SK-N-SH (cell line): ENCODE data around the gene BAIAP2. TPM values are rescaled to one million over a fixed set of nuclear protein-coding genes. Genes with fewer than 3 reads are reported as not detected.

Experiments used
- CTCF ChIA-PET: fragments of 300-600, 350-600 bp; formaldehyde crosslinking; extraction: SDS; loops from one replicate; lab custom pipeline; 2021; lab: Yijun Ruan, JAX
- POLR2A ChIA-PET: fragments of 350-600 bp; sonication (Branson Sonifier 250); formaldehyde crosslinking; extraction: SDS; loops from one replicate; lab custom pipeline; 2020; ENCODE audit warnings: antibody characterized with exemption, inconsistent platforms; lab: Yijun Ruan, JAX
- DNase-seq: peaks from one replicate; pipeline ENCODE4 v3.0.0; 2012
- H2AFZ ChIP-seq: fragments of 200-600 bp; sonication (generic); 2 replicates; pipeline ENCODE4 v1.8.1; 2016; ENCODE audit warnings: antibody characterized with exemption, mild to moderate bottlenecking, low read depth
- H3F3A ChIP-seq: fragments of 200-600 bp; sonication (generic); replicated peaks from 2 replicates; pipeline ENCODE3; 2016; ENCODE audit warnings: antibody characterized with exemption, mild to moderate bottlenecking; ENCODE audit not compliant: insufficient read depth
- H3K27ac ChIP-seq, 2 experiments: fragments of 200-500 bp in 1 of 2; fragments of 200-600 bp in 1 of 2; sonication (Bioruptor generic) in 1 of 2; sonication (generic), shearing (Covaris generic) in 1 of 2; 2 replicates each; pipeline versions ENCODE4 v1.5.1 to v1.6.1; 2014 to 2016; ENCODE audit warnings: low read depth in 2 of 2, inconsistent platforms in 1 of 2, low read length in 1 of 2, mild to moderate bottlenecking in 1 of 2, mixed read lengths in 1 of 2
- H3K27me3 ChIP-seq: fragments of 200-600 bp; sonication (generic), shearing (Covaris generic); 2 replicates; pipeline ENCODE4 v1.6.1; 2016; ENCODE audit warnings: mixed run types; ENCODE audit not compliant: insufficient read depth
- H3K36me3 ChIP-seq, 2 experiments: fragments of 200-500 bp in 1 of 2; fragments of 200-600 bp in 1 of 2; sonication (Bioruptor generic) in 1 of 2; sonication (generic) in 1 of 2; replicated peaks in 1 of 2; 2 replicates each; pipeline versions ENCODE3 to v1.5.1; 2014 to 2016; ENCODE audit warnings: low read length in 1 of 2, mild to moderate bottlenecking in 1 of 2; ENCODE audit not compliant: insufficient read depth in 2 of 2, control insufficient read depth in 1 of 2
- H3K4me1 ChIP-seq, 2 experiments: fragments of 200-500 bp in 1 of 2; fragments of 200-600 bp in 1 of 2; sonication (Bioruptor generic) in 1 of 2; sonication (generic), shearing (Covaris generic) in 1 of 2; 2 replicates each; pipeline versions ENCODE4 v1.5.1 to v1.6.1; 2014 to 2016; ENCODE audit warnings: low read depth in 1 of 2, low read length in 1 of 2, mixed run types in 1 of 2; ENCODE audit not compliant: insufficient read depth in 2 of 2, control insufficient read depth in 1 of 2
- H3K4me2 ChIP-seq: fragments of 200-600 bp; sonication (generic), shearing (Covaris generic); 2 replicates; pipeline ENCODE4 v1.6.1; 2017; ENCODE audit warnings: mixed run types
- H3K4me3 ChIP-seq, 2 experiments: fragments of 200-500 bp in 1 of 2; fragments of 200-600 bp in 1 of 2; sonication (Bioruptor generic) in 1 of 2; sonication (generic), shearing (Covaris generic) in 1 of 2; 2 replicates each; pipeline versions ENCODE4 v1.5.1 to v1.8.1; 2014 to 2016; ENCODE audit warnings: low read depth in 2 of 2, inconsistent platforms in 1 of 2, low read length in 1 of 2, mild to moderate bottlenecking in 1 of 2, mixed read lengths in 1 of 2, moderate library complexity in 1 of 2
- H3K79me2 ChIP-seq: fragments of 200-600 bp; sonication (generic); 2 replicates; pipeline ENCODE4 v1.8.1; 2017; ENCODE audit warnings: mild to moderate bottlenecking; ENCODE audit not compliant: insufficient read depth
- H3K9ac ChIP-seq: fragments of 200-600 bp; sonication (generic); 2 replicates; pipeline ENCODE4 v1.6.1; 2017; ENCODE audit warnings: mixed run types
- H3K9me2 ChIP-seq: fragments of 200-600 bp; sonication (generic); 2 replicates; pipeline ENCODE4 v1.6.1; 2017; ENCODE audit warnings: mixed run types
- H3K9me3 ChIP-seq: fragments of 200-600 bp; sonication (generic); 2 replicates; pipeline ENCODE4 v1.6.1; 2017; ENCODE audit warnings: mixed run types, mild to moderate bottlenecking, moderate library complexity
- H4K20me1 ChIP-seq: fragments of 200-600 bp; sonication (generic); 2 replicates; pipeline ENCODE4 v1.6.1; 2017; ENCODE audit warnings: mild to moderate bottlenecking, mixed run types; ENCODE audit not compliant: insufficient read depth
- FOSL2 ChIP-seq: IDR thresholded peaks from 2 replicates; pipeline ENCODE4 v1.4.0; 2012; ENCODE audit warnings: low read depth, mild to moderate bottlenecking, moderate library complexity, borderline replicate concordance
- FOXM1 ChIP-seq: IDR thresholded peaks from 2 replicates; pipeline ENCODE4 v1.4.0; 2012; ENCODE audit warnings: low read depth, mild to moderate bottlenecking
- IRF3 ChIP-seq: fragments of 150-350 bp; IDR thresholded peaks from 2 replicates; pipeline ENCODE4 v1.6.1; 2016; ENCODE audit warnings: mild to moderate bottlenecking, low read depth, low read length
- JUND ChIP-seq: IDR thresholded peaks from 2 replicates; pipeline ENCODE4 v1.4.0; 2012
- MXI1 ChIP-seq: IDR thresholded peaks from 2 replicates; pipeline ENCODE4 v1.6.1; 2012; ENCODE audit warnings: mild to moderate bottlenecking, low read depth, low read length, improper control_type of control experiment
- NFIC ChIP-seq: IDR thresholded peaks from 2 replicates; pipeline ENCODE4 v1.4.0; 2012; ENCODE audit warnings: borderline replicate concordance
- PBX3 ChIP-seq: IDR thresholded peaks from 2 replicates; pipeline ENCODE4; 2012
- RAD21 ChIP-seq: IDR thresholded peaks from 2 replicates; pipeline ENCODE4 v1.6.1; 2012; ENCODE audit warnings: mild to moderate bottlenecking, low read length
- RCOR1 ChIP-seq: fragments of 150-350 bp; IDR thresholded peaks from 2 replicates; pipeline ENCODE4 v1.6.1; 2017; ENCODE audit warnings: antibody characterized with exemption, low read length
- RXRA ChIP-seq: IDR thresholded peaks from 2 replicates; pipeline ENCODE4 v1.4.0; 2012; ENCODE audit warnings: low read depth, mild to moderate bottlenecking, borderline replicate concordance
- SMC3 ChIP-seq: IDR thresholded peaks from 2 replicates; pipeline ENCODE4 v1.6.1; 2012; ENCODE audit warnings: low read depth, low read length, improper control_type of control experiment
- TCF12 ChIP-seq: IDR thresholded peaks from 2 replicates; pipeline ENCODE4 v1.4.0; 2012
- TEAD4 ChIP-seq: IDR thresholded peaks from 2 replicates; pipeline ENCODE4 v1.4.0; 2012; ENCODE audit warnings: mild to moderate bottlenecking, borderline replicate concordance; ENCODE audit not compliant: insufficient read depth
- USF1 ChIP-seq: IDR thresholded peaks from 2 replicates; pipeline ENCODE4 v1.4.0; 2012; ENCODE audit warnings: low read depth, borderline replicate concordance
- USF2 ChIP-seq: fragments of 150-350 bp; IDR thresholded peaks from 2 replicates; pipeline ENCODE4 v1.6.1; 2017; ENCODE audit warnings: antibody characterized with exemption, low read length, low read depth, borderline replicate concordance
- YY1 ChIP-seq: IDR thresholded peaks from 2 replicates; pipeline ENCODE4 v1.4.0; 2012; ENCODE audit warnings: low read depth, mild to moderate bottlenecking
- WGBS: methylation state at CpG from one replicate; pipeline ENCODE4 v1.1.6; 2017; ENCODE audit warnings: low lambda C conversion rate; 5-methylcytosine and 5-hydroxymethylcytosine counted together
- polyA plus RNA-seq, 3 experiments: library from polyadenylated mRNA; depleted of rRNA; stranded (reverse); fragments of >200 nt; gene quantifications; 2 replicates each; pipeline ENCODE4 v1.2.3, GENCODE V29; 2012
- TF ChIP-seq, protein P1 (sequence below): IDR thresholded peaks from 2 replicates; pipeline ENCODE4 v1.6.1; 2012; ENCODE audit warnings: mild to moderate bottlenecking, low read depth, low read length, moderate library complexity

Gene BAIAP2
- polyA plus RNA-seq, 1 of the 3 experiments (the other 2 are of a cell fraction) = 19.8 TPM

DNA sequence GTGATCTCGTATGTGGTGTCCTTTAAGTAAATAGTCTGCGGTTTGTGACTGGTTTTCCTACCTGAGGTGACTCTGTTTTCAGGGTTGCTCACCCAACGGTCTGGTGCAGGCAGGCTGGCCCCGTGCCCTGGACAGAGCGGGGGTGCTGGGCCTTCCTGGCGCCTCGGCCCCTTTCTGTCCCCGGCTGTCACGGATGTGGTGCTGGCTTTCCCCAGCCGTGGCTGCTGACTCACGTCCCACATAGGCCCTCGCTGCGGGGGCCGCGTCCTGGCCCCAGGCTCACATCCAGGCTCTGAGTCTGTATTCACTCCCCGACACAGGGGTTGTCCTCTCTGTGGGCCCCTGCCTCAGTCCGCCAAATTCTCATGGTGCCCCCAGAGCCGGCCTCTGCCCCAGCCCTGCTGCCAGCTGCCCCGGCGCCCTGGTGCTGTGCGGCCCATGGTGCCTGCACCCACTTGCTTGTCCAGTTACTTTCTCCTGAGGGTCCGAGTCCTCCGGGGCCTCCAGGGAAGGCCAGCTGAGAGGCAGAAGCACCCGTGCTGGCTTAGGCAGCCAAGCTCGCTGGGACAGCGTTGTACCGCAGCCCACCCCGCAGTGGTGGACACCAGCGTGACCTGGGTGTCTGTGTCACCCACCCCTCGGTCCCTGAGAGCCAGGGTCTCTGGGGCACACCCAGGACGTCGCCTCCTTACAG lies 37.4 kb upstream of the BAIAP2 start:
- Histone ChIP-seq H2AFZ (no peak overlapping the region), H3K27ac (no peak overlapping the region), H3K4me1 (peaks cover 15 to 18% of the 10 kb centered on the region in 2 experiments; a peak in 1 of 4 replicates), H3K9me3 (no peaks in the 10 kb centered on the region), H3K9ac (no peak overlapping the region), H3K27me3 (peaks cover 2% of the 10 kb centered on the region; the same call in 1 of the 2 replicates), H3K36me3 (peaks cover 15 to 49% of the 10 kb centered on the region in 2 experiments), H3K79me2 (peaks cover 17% of the 10 kb centered on the region), H3K9me2 (no peaks in the 10 kb centered on the region), H3K4me3 (no peak overlapping the region), H3F3A (peaks cover 12% of the 10 kb centered on the region), H4K20me1 (peaks cover 21% of the 10 kb centered on the region; the same call in 1 of the 2 replicates), H3K4me2 (no peak overlapping the region)
- ChIA-PET POLR2A (no interaction called here), CTCF (interaction anchor here (1.1 to 1.9 kb wide), 3 partner anchors 23 to 104 kb away, joined by 6 to 9 read pairs (median 7); no protein-coding TSS in a partner anchor)
- WGBS = 90% methylated on average over 18 of the region's 32 CpGs
- TF ChIP-seq RXRA = no peak
- TF ChIP-seq FOSL2 = no peak
- no peak for TF ChIP-seq TCF12
- TF ChIP-seq USF1 = no peak
- TF ChIP-seq NFIC = no peak
- no peak for TF ChIP-seq YY1
- no peak for TF ChIP-seq FOXM1
- no peak for TF ChIP-seq PBX3
- no peak for TF ChIP-seq TEAD4
- TF ChIP-seq, protein P1, sequence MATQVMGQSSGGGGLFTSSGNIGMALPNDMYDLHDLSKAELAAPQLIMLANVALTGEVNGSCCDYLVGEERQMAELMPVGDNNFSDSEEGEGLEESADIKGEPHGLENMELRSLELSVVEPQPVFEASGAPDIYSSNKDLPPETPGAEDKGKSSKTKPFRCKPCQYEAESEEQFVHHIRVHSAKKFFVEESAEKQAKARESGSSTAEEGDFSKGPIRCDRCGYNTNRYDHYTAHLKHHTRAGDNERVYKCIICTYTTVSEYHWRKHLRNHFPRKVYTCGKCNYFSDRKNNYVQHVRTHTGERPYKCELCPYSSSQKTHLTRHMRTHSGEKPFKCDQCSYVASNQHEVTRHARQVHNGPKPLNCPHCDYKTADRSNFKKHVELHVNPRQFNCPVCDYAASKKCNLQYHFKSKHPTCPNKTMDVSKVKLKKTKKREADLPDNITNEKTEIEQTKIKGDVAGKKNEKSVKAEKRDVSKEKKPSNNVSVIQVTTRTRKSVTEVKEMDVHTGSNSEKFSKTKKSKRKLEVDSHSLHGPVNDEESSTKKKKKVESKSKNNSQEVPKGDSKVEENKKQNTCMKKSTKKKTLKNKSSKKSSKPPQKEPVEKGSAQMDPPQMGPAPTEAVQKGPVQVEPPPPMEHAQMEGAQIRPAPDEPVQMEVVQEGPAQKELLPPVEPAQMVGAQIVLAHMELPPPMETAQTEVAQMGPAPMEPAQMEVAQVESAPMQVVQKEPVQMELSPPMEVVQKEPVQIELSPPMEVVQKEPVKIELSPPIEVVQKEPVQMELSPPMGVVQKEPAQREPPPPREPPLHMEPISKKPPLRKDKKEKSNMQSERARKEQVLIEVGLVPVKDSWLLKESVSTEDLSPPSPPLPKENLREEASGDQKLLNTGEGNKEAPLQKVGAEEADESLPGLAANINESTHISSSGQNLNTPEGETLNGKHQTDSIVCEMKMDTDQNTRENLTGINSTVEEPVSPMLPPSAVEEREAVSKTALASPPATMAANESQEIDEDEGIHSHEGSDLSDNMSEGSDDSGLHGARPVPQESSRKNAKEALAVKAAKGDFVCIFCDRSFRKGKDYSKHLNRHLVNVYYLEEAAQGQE = no peak
- no peak for TF ChIP-seq USF2
- no peak for TF ChIP-seq JUND
- TF ChIP-seq IRF3 = no peak
- TF ChIP-seq RCOR1 = no peak
- TF ChIP-seq MXI1 = no peak
- TF ChIP-seq SMC3 = no peak
- TF ChIP-seq RAD21 = no peak
- peak; percentile 30 for DNase-seq
